IPS-15b (cell line): ENCODE measurements around the gene PRDM16.

Source experiments
- H3K27me3 ChIP-seq: one replicate; pipeline ENCODE4 v1.6.1; 2013; ENCODE audit warnings: low read length; ENCODE audit not compliant: control insufficient read depth, insufficient read depth
- H3K36me3 ChIP-seq: one replicate; pipeline ENCODE4 v1.6.1; 2013; ENCODE audit warnings: low read length; ENCODE audit not compliant: control insufficient read depth, insufficient read depth
- H3K4me1 ChIP-seq: one replicate; pipeline ENCODE4 v1.6.1; 2013; ENCODE audit warnings: mild to moderate bottlenecking, low read length; ENCODE audit not compliant: control insufficient read depth, insufficient read depth
- H3K4me3 ChIP-seq: one replicate; pipeline ENCODE4 v1.5.1; 2013; ENCODE audit warnings: low read depth, low read length
- H3K9ac ChIP-seq: one replicate; pipeline ENCODE4 v1.6.1; 2013; ENCODE audit warnings: low read depth, mild to moderate bottlenecking, low read length
- H3K9me3 ChIP-seq: one replicate; pipeline ENCODE4 v1.6.1; 2013; ENCODE audit warnings: mild to moderate bottlenecking, low read length; ENCODE audit not compliant: control insufficient read depth, insufficient read depth

PRDM16 gene

GRCh38 chr1:3050603-3051002 is 18.4 kb upstream of the PRDM16 start:
- Histone ChIP-seq H3K9ac (no peak overlapping the region), H3K36me3 (no peaks in the 10 kb centered on the region), H3K4me3 (no peak overlapping the region), H3K9me3 (no peaks in the 10 kb centered on the region), H3K27me3 (no peaks in the 10 kb centered on the region), H3K4me1 (no peaks in the 10 kb centered on the region)

DNA sequence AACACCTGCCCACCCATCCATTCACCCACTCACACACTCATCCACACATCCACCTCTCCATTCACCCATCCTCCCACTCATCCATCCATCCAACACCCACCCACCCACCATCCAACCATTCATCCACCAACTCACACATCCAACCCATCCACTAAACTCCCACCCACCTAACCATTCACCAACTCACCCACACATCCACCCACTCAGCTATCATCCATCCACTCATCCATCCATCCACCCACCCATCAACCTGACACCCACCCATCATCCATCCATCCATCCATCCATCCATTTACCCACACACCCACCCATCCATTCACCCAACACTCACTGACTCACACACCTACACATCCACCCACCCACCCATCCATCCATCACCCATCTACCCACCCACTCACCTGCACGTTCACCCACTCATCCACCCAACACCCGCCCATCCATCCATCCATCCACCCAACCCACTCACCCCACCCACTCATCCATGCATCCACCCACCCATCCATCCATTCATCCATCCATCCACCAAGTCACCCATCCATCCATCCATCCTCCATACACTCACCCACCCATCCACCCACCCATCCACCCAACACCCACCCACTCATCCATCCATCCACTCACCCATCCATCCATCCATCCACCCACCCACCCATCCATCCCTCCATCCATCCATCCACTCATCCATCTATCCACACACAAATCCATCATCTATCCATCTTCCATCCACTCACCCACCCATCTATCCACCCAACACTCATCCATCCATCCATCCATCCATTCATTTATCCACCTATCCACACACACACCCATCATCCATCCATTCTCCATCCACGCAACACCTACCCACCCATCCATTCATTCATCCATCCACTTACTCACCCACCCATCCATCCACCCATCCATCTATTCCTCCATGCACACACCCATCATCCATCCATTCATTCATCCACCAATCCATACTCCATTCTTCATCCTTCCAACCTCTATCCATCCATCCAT is 17.4 kb upstream of the PRDM16 start:
- no peak overlapping the region for H3K9ac ChIP-seq
- H3K4me3 ChIP-seq, result no peak overlapping the region
- no peaks in the 10 kb centered on the region for H3K36me3 ChIP-seq
- H3K27me3 ChIP-seq, result no peaks in the 10 kb centered on the region
- no peaks in the 10 kb centered on the region for H3K4me1 ChIP-seq
- no peaks in the 10 kb centered on the region for H3K9me3 ChIP-seq

DNA sequence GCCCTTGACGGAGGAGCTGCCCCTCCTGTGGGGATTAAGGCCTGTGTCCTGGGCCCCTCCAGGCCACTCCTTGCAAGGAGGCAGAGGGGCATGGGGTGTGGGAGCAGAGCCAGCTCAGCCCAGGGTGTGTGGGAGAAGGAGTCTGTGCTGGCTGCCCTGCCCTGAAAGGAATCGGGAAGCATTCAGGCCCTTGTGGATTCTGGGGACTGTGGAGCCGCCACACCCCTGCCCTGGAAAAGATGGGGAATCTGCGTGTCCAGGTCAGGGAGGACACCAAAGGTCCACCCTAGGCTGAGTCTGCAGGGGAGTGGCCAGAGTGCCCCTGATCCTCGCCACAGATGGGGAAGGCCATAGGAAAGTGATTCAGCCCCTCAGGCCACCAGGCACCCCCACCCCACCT is 16.5 kb upstream of the PRDM16 start:
- no peak overlapping the region for H3K9ac ChIP-seq
- no peaks in the 10 kb centered on the region for H3K36me3 ChIP-seq
- no peaks in the 10 kb centered on the region for H3K9me3 ChIP-seq
- no peak overlapping the region for H3K4me3 ChIP-seq
- H3K4me1 ChIP-seq, result no peaks in the 10 kb centered on the region
- peaks cover 1% of the 10 kb centered on the region for H3K27me3 ChIP-seq

GRCh38 chr1:3053366-3053980 is 15.5 kb upstream of the PRDM16 start:
- H3K9me3 ChIP-seq, result no peaks in the 10 kb centered on the region
- no peaks in the 10 kb centered on the region for H3K36me3 ChIP-seq
- H3K27me3 ChIP-seq, result peaks cover 5% of the 10 kb centered on the region

GRCh38 chr1:3053986-3054385 is 15.0 kb upstream of the PRDM16 start:
- no peaks in the 10 kb centered on the region for H3K9me3 ChIP-seq
- no peak overlapping the region for H3K9ac ChIP-seq
- H3K36me3 ChIP-seq, result no peaks in the 10 kb centered on the region
- no peaks in the 10 kb centered on the region for H3K4me1 ChIP-seq
- peaks cover 5% of the 10 kb centered on the region for H3K27me3 ChIP-seq
- no peak overlapping the region for H3K4me3 ChIP-seq

More at GRCh38 chr1:3053366-3053980, 15.5 kb upstream of the PRDM16 start:
- Histone ChIP-seq H3K4me1 (no peaks in the 10 kb centered on the region), H3K9ac (no peak overlapping the region), H3K4me3 (no peak overlapping the region)

DNA sequence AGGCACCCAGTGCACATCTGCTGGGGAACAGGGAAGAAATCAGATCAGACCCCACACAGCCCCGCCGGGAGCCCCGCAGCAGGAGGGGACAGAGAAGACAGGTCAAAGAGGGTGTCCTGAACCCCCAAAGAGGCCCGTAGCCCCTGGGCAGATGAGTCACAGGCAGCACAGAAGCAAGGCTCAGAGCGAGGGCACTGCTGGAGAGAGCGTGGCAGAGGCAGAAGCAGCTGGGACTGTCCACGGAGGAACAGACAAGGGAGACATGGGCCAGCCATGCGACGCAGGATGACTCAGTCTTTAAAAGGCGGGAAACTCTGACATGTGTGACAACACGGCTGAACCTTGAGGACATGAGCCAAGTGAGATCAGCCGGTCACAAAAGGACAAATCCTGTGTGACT is 14.5 kb upstream of the PRDM16 start:
- Histone ChIP-seq H3K9ac (no peak overlapping the region), H3K27me3 (peaks cover 5% of the 10 kb centered on the region), H3K36me3 (no peaks in the 10 kb centered on the region), H3K4me3 (no peak overlapping the region), H3K9me3 (no peaks in the 10 kb centered on the region), H3K4me1 (no peaks in the 10 kb centered on the region)

DNA sequence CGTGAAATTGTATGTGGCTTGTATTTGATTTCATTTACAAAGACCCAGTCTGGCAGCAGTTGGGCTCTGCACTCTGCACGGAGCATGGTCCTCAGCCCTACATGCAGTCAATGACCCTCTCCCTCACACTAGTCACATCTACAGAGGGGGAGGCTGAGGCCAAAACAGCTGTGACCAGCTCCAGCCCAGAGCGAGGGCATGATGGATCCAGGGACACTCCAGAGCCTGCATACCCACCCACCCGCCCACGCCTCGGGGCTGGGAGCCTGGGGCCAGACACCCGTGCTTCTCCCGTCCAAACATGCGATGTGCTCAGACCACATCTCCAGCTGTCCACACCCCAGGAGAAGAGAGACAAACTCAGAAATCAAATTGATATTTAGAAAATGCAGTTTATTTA is 14.0 kb upstream of the PRDM16 start:
- Histone ChIP-seq H3K4me1 (no peaks in the 10 kb centered on the region), H3K27me3 (peaks cover 5% of the 10 kb centered on the region), H3K9ac (no peak overlapping the region), H3K9me3 (no peaks in the 10 kb centered on the region), H3K36me3 (no peaks in the 10 kb centered on the region), H3K4me3 (no peak overlapping the region)

DNA sequence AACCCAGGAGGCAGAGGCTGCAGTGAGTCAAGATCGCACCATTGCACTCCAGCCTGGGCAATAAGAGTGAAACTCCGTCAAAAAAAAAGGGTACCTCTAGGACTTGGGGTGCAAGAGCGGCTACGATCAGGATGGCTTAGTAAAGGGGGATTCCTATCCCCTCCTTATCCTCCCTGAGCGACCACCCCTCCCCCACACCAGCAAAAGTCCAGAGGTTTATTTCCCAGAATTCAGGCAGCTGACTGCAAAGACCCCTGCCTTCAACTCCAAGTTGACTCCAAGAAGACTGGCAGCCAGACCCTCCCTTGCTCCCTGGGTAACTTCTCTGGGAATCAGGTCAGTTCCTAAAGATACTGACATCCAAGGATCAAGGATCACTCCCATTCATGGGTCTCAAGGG is 12.4 kb upstream of the PRDM16 start:
- H3K27me3 ChIP-seq, result peaks cover 16% of the 10 kb centered on the region

DNA sequence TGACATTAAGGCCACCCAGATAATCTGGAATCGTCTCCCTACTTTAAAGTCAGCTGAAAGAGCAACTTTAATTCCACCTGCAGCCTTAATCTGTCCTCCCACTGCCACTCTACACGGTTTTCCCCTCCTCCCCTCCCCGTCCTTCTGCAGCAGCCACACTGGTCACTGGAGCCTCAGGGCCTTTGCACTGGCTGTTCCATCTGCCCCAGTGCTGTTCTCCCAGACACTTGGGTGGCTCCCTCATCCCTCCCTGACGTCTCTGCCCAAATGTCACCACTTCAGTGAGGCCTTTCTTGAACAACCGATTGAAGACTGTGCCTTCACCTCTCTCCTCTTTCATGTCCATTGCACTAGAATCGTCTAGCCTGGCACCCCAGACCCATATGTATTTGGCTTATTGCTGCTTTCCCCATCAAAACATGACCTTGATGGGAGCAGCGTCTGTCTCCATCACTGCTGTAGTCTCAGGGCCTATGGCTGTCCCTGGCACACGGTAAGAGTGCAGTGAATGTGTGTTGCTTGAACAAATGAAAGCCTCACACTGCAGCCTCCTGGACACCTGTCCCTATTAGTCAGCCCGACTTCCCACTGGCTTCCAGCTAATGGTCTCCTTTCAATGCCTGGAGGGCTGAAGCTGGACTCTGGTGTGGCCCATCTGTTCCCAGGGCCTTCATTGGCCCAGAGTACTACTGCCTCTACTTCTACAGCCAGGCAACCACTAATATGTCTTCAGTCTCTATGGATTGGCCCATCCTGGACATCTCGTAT is 10.6 kb upstream of the PRDM16 start:
- no peak overlapping the region for H3K4me3 ChIP-seq
- no peaks in the 10 kb centered on the region for H3K4me1 ChIP-seq
- H3K27me3 ChIP-seq, result peaks cover 26% of the 10 kb centered on the region
- no peaks in the 10 kb centered on the region for H3K36me3 ChIP-seq
- no peaks in the 10 kb centered on the region for H3K9me3 ChIP-seq
- H3K9ac ChIP-seq, result no peak overlapping the region

More for the DNA sequence above, 12.4 kb upstream of the PRDM16 start:
- Histone ChIP-seq H3K4me3 (no peak overlapping the region), H3K4me1 (no peaks in the 10 kb centered on the region), H3K9ac (no peak overlapping the region), H3K9me3 (no peaks in the 10 kb centered on the region), H3K36me3 (no peaks in the 10 kb centered on the region)

GRCh38 chr1:3060127-3060526 is 8.9 kb upstream of the PRDM16 start:
- Histone ChIP-seq H3K27me3 (peaks cover 43% of the 10 kb centered on the region), H3K9ac (no peak overlapping the region)

DNA sequence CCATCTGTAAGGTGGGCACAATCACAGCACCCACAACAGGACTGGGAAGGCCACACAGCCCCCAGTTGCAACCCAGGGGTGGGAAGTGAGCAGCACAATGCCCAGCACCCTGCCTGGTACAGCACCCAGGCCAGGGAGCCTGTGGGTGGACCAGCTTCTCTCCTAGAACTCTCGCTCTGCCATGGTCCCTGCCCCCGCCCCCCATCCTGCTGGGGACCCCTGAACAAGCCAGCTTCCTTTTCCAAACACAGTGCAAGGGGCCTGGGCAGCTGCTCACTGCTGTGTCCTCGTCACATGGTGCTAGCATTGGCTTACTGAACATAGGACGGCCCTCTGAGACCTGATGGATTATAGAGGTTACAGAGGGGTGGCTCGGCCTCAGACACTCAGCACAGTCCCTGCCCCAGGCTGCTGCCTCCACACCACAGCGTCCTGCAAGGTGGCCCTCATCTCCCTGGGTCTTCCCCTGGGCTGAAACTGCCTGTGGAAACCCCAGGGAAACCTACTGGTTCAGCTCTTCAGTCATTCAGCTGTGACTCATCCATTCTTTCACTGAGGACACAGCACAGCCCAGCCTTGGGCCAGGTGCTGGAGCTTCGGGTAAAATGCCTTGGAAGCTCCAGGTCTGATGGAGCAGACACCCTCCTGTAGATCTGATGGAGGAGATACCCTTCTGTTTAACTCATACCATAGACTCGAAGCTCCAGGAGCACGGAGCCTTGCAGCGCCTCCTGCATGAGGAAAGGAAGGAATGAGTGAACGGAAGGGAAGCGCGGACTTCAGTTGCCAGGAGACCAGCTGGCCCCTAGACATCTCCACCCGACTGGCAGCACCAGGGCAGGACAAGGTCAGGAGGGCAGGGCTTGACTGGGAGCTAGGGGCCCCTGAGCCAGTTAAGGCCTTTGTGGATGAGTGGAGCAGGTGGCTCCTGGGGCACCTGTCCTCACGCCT is 8.1 kb upstream of the PRDM16 start:
- H3K4me1 ChIP-seq, result no peaks in the 10 kb centered on the region
- H3K27me3 ChIP-seq, result peaks cover 50% of the 10 kb centered on the region
- no peak overlapping the region for H3K4me3 ChIP-seq
- no peaks in the 10 kb centered on the region for H3K9me3 ChIP-seq
- H3K36me3 ChIP-seq, result no peaks in the 10 kb centered on the region
- H3K9ac ChIP-seq, result no peak overlapping the region

More at GRCh38 chr1:3060127-3060526, 8.9 kb upstream of the PRDM16 start:
- Histone ChIP-seq H3K9me3 (no peaks in the 10 kb centered on the region), H3K4me3 (no peak overlapping the region), H3K36me3 (no peaks in the 10 kb centered on the region), H3K4me1 (no peaks in the 10 kb centered on the region)
